Measurements from ENCODE around the gene TPBGL. TPM values are rescaled to one million over a fixed set of nuclear protein-coding genes. Genes with fewer than 3 reads are reported as not detected.

Gene TPBGL
- total RNA-seq, 2 donors from 2014 or later, result 0.26 TPM; not detected in 1

- peaks cover 0 to 13% of the 10 kb centered on the region in 2 donors for H3K36me3 ChIP-seq (replicated peaks in 1 of 2; ENCODE audit: insufficient read depth in 1 of 2, low read depth in 2 of 2)
- DNase-seq, result peak in 2 of 4 donors; percentile 1 to 3
- H3K4me3 ChIP-seq, result no peak overlapping the region
- intact Hi-C loops (cut with DNase I), result no loop called here
- no peaks in the 10 kb centered on the region for H3K9me3 ChIP-seq
- H3K27ac ChIP-seq, result no peak overlapping the region
- 94 to 97% methylated on average over 10 to 11 of the region's 11 CpGs for WGBS, 2 donors
- TF ChIP-seq POLR2A (IDR thresholded peaks at IDR 0.05) (no peak), CTCF (IDR thresholded peaks at IDR 0.05) (no peak)
- ATAC-seq, result no peak
- H3K4me1 ChIP-seq, result no peaks in the 10 kb centered on the region
- H3K27me3 ChIP-seq, result no peaks in the 10 kb centered on the region
These were observed 36.7 kb downstream of the TPBGL start for GRCh38 chr11:75277211-75277805.

- H3K36me3 ChIP-seq (replicated peaks in 1 of 2; ENCODE audit: insufficient read depth in 1 of 2, low read depth in 2 of 2), result peaks cover 0 to 13% of the 10 kb centered on the region in 2 donors
- H3K9me3 ChIP-seq, result no peaks in the 10 kb centered on the region
- no peaks in the 10 kb centered on the region for H3K4me1 ChIP-seq
- no peaks in the 10 kb centered on the region for H3K27me3 ChIP-seq
- ATAC-seq (no peak), DNase-seq (peak in 1 of 4 donors; percentile 9)
- intact Hi-C loops (cut with DNase I), result no loop called here
- no peak overlapping the region for H3K27ac ChIP-seq
- H3K4me3 ChIP-seq, result no peak overlapping the region
- no peak for TF ChIP-seq CTCF (IDR thresholded peaks at IDR 0.05)
- no peak for TF ChIP-seq POLR2A (IDR thresholded peaks at IDR 0.05)
- WGBS, 2 donors, result 60 to 84% methylated on average over 4 to 13 of the region's 13 CpGs
These were observed 37.6 kb downstream of the TPBGL start for GRCh38 chr11:75277991-75278790.

GRCh38 chr11:75279273-75279672, 38.7 kb downstream of the TPBGL start:
- WGBS, 2 donors, result 86 to 88% methylated on average over 5 of the region's 5 CpGs
- intact Hi-C loops (cut with DNase I), result no loop called here
- H3K36me3 ChIP-seq (replicated peaks in 1 of 2; ENCODE audit: insufficient read depth in 1 of 2, low read depth in 2 of 2), result peaks cover 0 to 13% of the 10 kb centered on the region in 2 donors

GRCh38 chr11:75280227-75280701, 39.7 kb downstream of the TPBGL start:
- Histone ChIP-seq H3K36me3 (replicated peaks in 1 of 2; ENCODE audit: insufficient read depth in 1 of 2, low read depth in 2 of 2) (peaks cover 0 to 13% of the 10 kb centered on the region in 2 donors), H3K27me3 (no peaks in the 10 kb centered on the region), H3K9me3 (no peaks in the 10 kb centered on the region), H3K27ac (no peak overlapping the region), H3K4me3 (no peak overlapping the region), H3K4me1 (no peaks in the 10 kb centered on the region)
- intact Hi-C loops (cut with DNase I), result loop anchor here (5.0 to 10.0 kb wide), 2 partner anchors 102 to 255 kb away; no protein-coding TSS in a partner anchor
- ATAC-seq, result peak; percentile 78
- DNase-seq, result peak; percentile 77 to 82 (median 80)
- TF ChIP-seq CTCF (IDR thresholded peaks at IDR 0.05), result peak; percentile 81 to 97 (median 95)
- no peak for TF ChIP-seq POLR2A (IDR thresholded peaks at IDR 0.05)
- 36 to 56% methylated on average over 4 to 9 of the region's 9 CpGs for WGBS, 2 donors

More at GRCh38 chr11:75279273-75279672, 38.7 kb downstream of the TPBGL start:
- TF ChIP-seq CTCF (IDR thresholded peaks at IDR 0.05) (no peak), POLR2A (IDR thresholded peaks at IDR 0.05) (no peak)
- DNase-seq, result peak in 1 of 4 donors; percentile 6
- no peak overlapping the region for H3K4me3 ChIP-seq
- ATAC-seq, result no peak
- no peaks in the 10 kb centered on the region for H3K9me3 ChIP-seq
- no peak overlapping the region for H3K27ac ChIP-seq
- no peaks in the 10 kb centered on the region for H3K4me1 ChIP-seq
- H3K27me3 ChIP-seq, result no peaks in the 10 kb centered on the region
